Activated CD8-positive, alpha-beta T cell treated with anti-CD3 and anti-CD28 coated beads, Interleukin-2, amount 10 ng/mL, durations not matched to agents 7 days and 5 days (primary cell): Measurements from ENCODE around the gene PGM5. TPM values are rescaled to one million over a fixed set of nuclear protein-coding genes. Genes with fewer than 3 reads are reported as not detected.

Experiments
- ATAC-seq: fragments of 150-1000 bp; cut with Tn5 transposase; one replicate; pipeline ENCODE4 v1.10.0; 2021; ENCODE audit warnings: moderate library complexity
- CTCF ChIA-PET: fragments of 350-600 bp; sonication (Branson Sonifier 250); formaldehyde crosslinking; loops from one replicate; lab custom pipeline; 2021; ENCODE audit warnings: antibody characterized with exemption; lab: Charles Lee
- POLR2A ChIA-PET: fragments of 350-600 bp; sonication (Branson Sonifier 250); formaldehyde crosslinking; loops from one replicate; lab custom pipeline; 2021; ENCODE audit warnings: antibody characterized with exemption; lab: Charles Lee
- DNase-seq: peaks from one replicate; pipeline ENCODE4 v3.0.0-alpha.2; 2020
- H3K27ac Mint-ChIP-seq: one replicate; pipeline ENCODE4 v1.8.0; 2021; ENCODE audit warnings: mild to moderate bottlenecking, mixed read lengths
- H3K27me3 Mint-ChIP-seq: one replicate; pipeline ENCODE4 v1.8.0; 2021; ENCODE audit warnings: low read depth, mixed read lengths
- H3K36me3 Mint-ChIP-seq: one replicate; pipeline ENCODE4 v1.8.0; 2021; ENCODE audit warnings: low read depth, mixed read lengths
- H3K4me1 Mint-ChIP-seq: one replicate; pipeline ENCODE4 v1.8.0; 2021; ENCODE audit warnings: low read depth, mixed read lengths
- H3K4me3 Mint-ChIP-seq: one replicate; pipeline ENCODE4 v1.8.0; 2021; ENCODE audit warnings: mild to moderate bottlenecking, mixed read lengths
- H3K9me3 Mint-ChIP-seq: one replicate; pipeline ENCODE4 v1.8.0; 2022; ENCODE audit warnings: mixed read lengths; ENCODE audit not compliant: insufficient read depth
- total RNA-seq, 2 experiments: library from RNA; stranded (reverse); gene quantifications; one replicate each; pipeline ENCODE4 v1.2.3, GENCODE V29; 2021

Gene PGM5
- total RNA-seq, 2 experiments from 2014 or later = not detected

- POLR2A ChIA-PET = no interaction called here
- CTCF ChIA-PET = interaction anchor here (2.9 kb wide), 1 partner anchor 10 kb away, joined by 9 read pairs; no protein-coding TSS in a partner anchor
Observed at GRCh38 chr9:68577774-68578591, 221.6 kb downstream of the PGM5 start.

More at GRCh38 chr9:68577774-68578591, 221.6 kb downstream of the PGM5 start:
- Mint-ChIP-seq H3K4me3 (no peak overlapping the region), H3K27me3 (peaks cover 5% of the 10 kb centered on the region), H3K27ac (no peak overlapping the region), H3K9me3 (no peaks in the 10 kb centered on the region), H3K4me1 (no peaks in the 10 kb centered on the region), H3K36me3 (no peaks in the 10 kb centered on the region)
- ATAC-seq = no peak
- no peak for DNase-seq

Other genes with a start within 250 kb of the PGM5 start
- gene ZNG1C, start 114.6 kb upstream of the PGM5 start, total RNA-seq = 10 to 100 TPM; 33.5 to 35.6 TPM
- gene FOXD4L3, start 53.7 kb upstream of the PGM5 start, total RNA-seq = under 1 TPM; 0.13 to 0.29 TPM
- gene TMEM252, start 184.3 kb downstream of the PGM5 start, total RNA-seq = not detected